Chondrocyte (in vitro differentiated cells): ENCODE measurements around the gene RIOK2. TPM values are rescaled to one million over a fixed set of nuclear protein-coding genes. Genes with fewer than 3 reads are reported as not detected.
"Not testable (repeated sequence)": the region's sequence is repeated elsewhere in the genome, so short reads cannot be mapped to it uniquely, and the experiment has no call there.

Experiments used
- DNase-seq: peaks from one replicate; pipeline ENCODE4 v3.0.0; 2021; ENCODE audit warnings: mixed read lengths, low spot score
- H3K27ac Mint-ChIP-seq: one replicate; pipeline ENCODE4 v1.8.0; 2021; ENCODE audit warnings: mild to moderate bottlenecking, moderate library complexity, mixed read lengths; ENCODE audit not compliant: unreplicated experiment
- H3K27me3 Mint-ChIP-seq: 2 replicates; pipeline ENCODE4 v1.8.0; 2021; ENCODE audit warnings: low read depth, mixed read lengths
- H3K36me3 Mint-ChIP-seq: 2 replicates; pipeline ENCODE4 v1.8.0; 2021; ENCODE audit warnings: low read depth, mixed read lengths
- H3K4me1 Mint-ChIP-seq: 2 replicates; pipeline ENCODE4 v1.8.0; 2021; ENCODE audit warnings: low read depth, mild to moderate bottlenecking, mixed read lengths
- H3K4me3 Mint-ChIP-seq: one replicate; pipeline ENCODE4 v1.8.0; 2021; ENCODE audit warnings: mild to moderate bottlenecking, moderate library complexity, mixed read lengths; ENCODE audit not compliant: unreplicated experiment
- H3K9me3 Mint-ChIP-seq: 2 replicates; pipeline ENCODE4 v1.8.0; 2021; ENCODE audit warnings: low read depth, mixed read lengths
- CTCF ChIP-seq: fragments of 200-600 bp; sonication (generic); IDR thresholded peaks from 2 replicates; pipeline ENCODE4 v1.5.0; 2021; ENCODE audit warnings: antibody characterized with exemption, mild to moderate bottlenecking, moderate library complexity
- total RNA-seq: library from RNA; stranded (reverse); gene quantifications from 3 replicates; pipeline ENCODE4 v1.2.1, GENCODE V29; 2021

Gene RIOK2
- total RNA-seq, 1 donor from 2014 or later, result 29.6 TPM

- Mint-ChIP-seq H3K4me3 (no peak overlapping the region), H3K27ac (no peak overlapping the region), H3K9me3 (no peaks in the 10 kb centered on the region), H3K4me1 (peaks cover 11% of the 10 kb centered on the region), H3K36me3 (no peaks in the 10 kb centered on the region), H3K27me3 (peaks cover 6% of the 10 kb centered on the region)
- no peak for TF ChIP-seq CTCF
- no peak for DNase-seq
Observed at GRCh38 chr5:97143704-97144103, 39.3 kb downstream of the RIOK2 start.

- no peak within 1 kb of the TSS for H3K27ac Mint-ChIP-seq
- peak; percentile 89 for TF ChIP-seq CTCF
- no peak within 1 kb of the TSS for H3K4me3 Mint-ChIP-seq
- H3K9me3 Mint-ChIP-seq, result no peaks in the 10 kb centered on the region
- peaks cover 6% of the 10 kb centered on the region for H3K27me3 Mint-ChIP-seq
- no peaks in the 10 kb centered on the region for H3K36me3 Mint-ChIP-seq
- no peak for DNase-seq
- peaks cover 11% of the 10 kb centered on the region for H3K4me1 Mint-ChIP-seq
Observed at GRCh38 chr5:97142521-97143254, 40.4 kb downstream of the RIOK2 start, which contains the start of gene LIX1. LIX1 (minus strand) TSS chr5:97142611; CDS start chr5:97142576, 35 bp downstream.

- Mint-ChIP-seq H3K4me3 (no peak overlapping the region), H3K27ac (no peak overlapping the region)
Observed at GRCh38 chr5:97141539-97141938, 41.5 kb downstream of the RIOK2 start.

GRCh38 chr5:97141031-97141430 lies 42.0 kb downstream of the RIOK2 start:
- no peaks in the 10 kb centered on the region for H3K36me3 Mint-ChIP-seq
- H3K4me1 Mint-ChIP-seq, result peaks cover 11% of the 10 kb centered on the region
- no peak overlapping the region for H3K27ac Mint-ChIP-seq
- no peak for DNase-seq
- no peaks in the 10 kb centered on the region for H3K9me3 Mint-ChIP-seq
- no peak for TF ChIP-seq CTCF
- H3K4me3 Mint-ChIP-seq, result no peak overlapping the region
- H3K27me3 Mint-ChIP-seq, result peaks cover 6% of the 10 kb centered on the region

More at GRCh38 chr5:97141539-97141938, 41.5 kb downstream of the RIOK2 start:
- Mint-ChIP-seq H3K4me1 (peaks cover 11% of the 10 kb centered on the region), H3K9me3 (no peaks in the 10 kb centered on the region), H3K27me3 (peaks cover 6% of the 10 kb centered on the region), H3K36me3 (no peaks in the 10 kb centered on the region)
- no peak for DNase-seq
- TF ChIP-seq CTCF, result no peak

GRCh38 chr5:97140250-97140649 lies 42.8 kb downstream of the RIOK2 start:
- H3K27me3 Mint-ChIP-seq, H3K4me3 Mint-ChIP-seq, DNase-seq, H3K27ac Mint-ChIP-seq, H3K9me3 Mint-ChIP-seq, H3K36me3 Mint-ChIP-seq: not testable (repeated sequence)
- H3K4me1 Mint-ChIP-seq, result peaks cover 11% of the 10 kb centered on the region

GRCh38 chr5:97136475-97136874 lies 46.6 kb downstream of the RIOK2 start:
- no peak for DNase-seq
- H3K9me3 Mint-ChIP-seq, result no peaks in the 10 kb centered on the region
- no peak overlapping the region for H3K27ac Mint-ChIP-seq
- no peak for TF ChIP-seq CTCF
- no peaks in the 10 kb centered on the region for H3K36me3 Mint-ChIP-seq
- no peak overlapping the region for H3K4me3 Mint-ChIP-seq
- peaks cover 8% of the 10 kb centered on the region for H3K4me1 Mint-ChIP-seq
- H3K27me3 Mint-ChIP-seq, result peaks cover 6% of the 10 kb centered on the region
